Measurements from ENCODE around the gene APBA2. TPM values are rescaled to one million over a fixed set of nuclear protein-coding genes. Genes with fewer than 3 reads are reported as not detected.
"Not testable (repeated sequence)": the region's sequence is repeated elsewhere in the genome, so short reads cannot be mapped to it uniquely, and the experiment has no call there.

Gene APBA2
- total and polyA plus RNA-seq, 2 donors from 2014 or later, result 1.0 to 6.1 TPM

GRCh38 chr15:29043736-29044502 is 158.1 kb downstream of the APBA2 start:
- Histone ChIP-seq H3K36me3 (ENCODE audit: control insufficient read depth in 2 of 3, insufficient read depth in 3 of 3, low read length in 3 of 3) (no peaks in the 10 kb centered on the region), H3K9ac (ENCODE audit: low read length in 3 of 3) (no peak overlapping the region), H3K27ac (ENCODE audit: low read depth in 2 of 2, low read length in 2 of 2) (no peak overlapping the region), H3K4me3 (ENCODE audit: low read length in 3 of 3) (no peak overlapping the region), H3K4me1 (ENCODE audit: control insufficient read depth in 2 of 3, insufficient read depth in 2 of 3, low read depth in 1 of 3, low read length in 3 of 3) (no peaks in the 10 kb centered on the region), H3K9me3 (ENCODE audit: control insufficient read depth in 2 of 3, insufficient read depth in 1 of 3, low read length in 3 of 3) (no peaks in the 10 kb centered on the region), H3K27me3 (ENCODE audit: control insufficient read depth, insufficient read depth, low read length) (no peaks in the 10 kb centered on the region)
- no peak for TF ChIP-seq CTCF (IDR thresholded peaks at IDR 0.05; ENCODE audit: borderline replicate concordance, extremely low read depth, insufficient read depth)
- DNase-seq, result no peak
- intact Hi-C loops (cut with DNase I), result no loop called here
- no peak for FAIRE-seq

GRCh38 chr15:29044503-29044901 is 158.7 kb downstream of the APBA2 start:
- no peak for TF ChIP-seq CTCF (IDR thresholded peaks at IDR 0.05; ENCODE audit: borderline replicate concordance, extremely low read depth, insufficient read depth)
- H3K9me3 ChIP-seq (ENCODE audit: control insufficient read depth in 2 of 3, insufficient read depth in 1 of 3, low read length in 3 of 3), result no peaks in the 10 kb centered on the region
- FAIRE-seq (no peak), DNase-seq (no peak)
- intact Hi-C loops (cut with DNase I), result no loop called here
- no peaks in the 10 kb centered on the region for H3K36me3 ChIP-seq (ENCODE audit: control insufficient read depth in 2 of 3, insufficient read depth in 3 of 3, low read length in 3 of 3)
- H3K27me3 ChIP-seq (ENCODE audit: control insufficient read depth, insufficient read depth, low read length), result no peaks in the 10 kb centered on the region
- H3K4me3 ChIP-seq (ENCODE audit: low read length in 3 of 3), result no peak overlapping the region
- H3K4me1 ChIP-seq (ENCODE audit: control insufficient read depth in 2 of 3, insufficient read depth in 2 of 3, low read depth in 1 of 3, low read length in 3 of 3), result no peaks in the 10 kb centered on the region
- H3K27ac ChIP-seq (ENCODE audit: low read depth in 2 of 2, low read length in 2 of 2), result no peak overlapping the region
- H3K9ac ChIP-seq (ENCODE audit: low read length in 3 of 3), result no peak overlapping the region

GRCh38 chr15:29045161-29045560 is 159.4 kb downstream of the APBA2 start:
- H3K27ac ChIP-seq (ENCODE audit: low read depth in 2 of 2, low read length in 2 of 2); intact Hi-C loops (cut with DNase I); H3K27me3 ChIP-seq (ENCODE audit: control insufficient read depth, insufficient read depth, low read length); H3K36me3 ChIP-seq (ENCODE audit: control insufficient read depth in 2 of 3, insufficient read depth in 3 of 3, low read length in 3 of 3); FAIRE-seq; H3K4me1 ChIP-seq (ENCODE audit: control insufficient read depth in 2 of 3, insufficient read depth in 2 of 3, low read depth in 1 of 3, low read length in 3 of 3); H3K9ac ChIP-seq (ENCODE audit: low read length in 3 of 3); H3K9me3 ChIP-seq (ENCODE audit: control insufficient read depth in 2 of 3, insufficient read depth in 1 of 3, low read length in 3 of 3); H3K4me3 ChIP-seq (ENCODE audit: low read length in 3 of 3); DNase-seq: not testable (repeated sequence)

GRCh38 chr15:29045717-29046116 is 159.9 kb downstream of the APBA2 start:
- Histone ChIP-seq H3K27me3 (ENCODE audit: control insufficient read depth, insufficient read depth, low read length) (no peaks in the 10 kb centered on the region), H3K9me3 (ENCODE audit: control insufficient read depth in 2 of 3, insufficient read depth in 1 of 3, low read length in 3 of 3) (no peaks in the 10 kb centered on the region), H3K4me1 (ENCODE audit: control insufficient read depth in 2 of 3, insufficient read depth in 2 of 3, low read depth in 1 of 3, low read length in 3 of 3) (no peaks in the 10 kb centered on the region), H3K36me3 (ENCODE audit: control insufficient read depth in 2 of 3, insufficient read depth in 3 of 3, low read length in 3 of 3) (no peaks in the 10 kb centered on the region), H3K9ac (ENCODE audit: low read length in 3 of 3) (no peak overlapping the region), H3K4me3 (ENCODE audit: low read length in 3 of 3) (no peak overlapping the region), H3K27ac (ENCODE audit: low read depth in 2 of 2, low read length in 2 of 2) (no peak overlapping the region)
- intact Hi-C loops (cut with DNase I), result no loop called here
- DNase-seq, result no peak
- TF ChIP-seq CTCF (IDR thresholded peaks at IDR 0.05; ENCODE audit: borderline replicate concordance, extremely low read depth, insufficient read depth), result no peak
- no peak for FAIRE-seq
